Astrocyte (in vitro differentiated cells and primary cell): ENCODE results near the gene ZNF394. TPM values are rescaled to one million over a fixed set of nuclear protein-coding genes. Genes with fewer than 3 reads are reported as not detected.

Experiments
- DNase-seq: peaks from one replicate; pipeline ENCODE4 v3.0.0-alpha.2; 2010; ENCODE audit warnings: low read depth
- FAIRE-seq: peaks from 2 replicates; lab custom pipeline; 2011; peaks lifted over from hg19 to GRCh38; lab: Jason Lieb, UNC
- H2AFZ ChIP-seq: 2 replicates; pipeline ENCODE4 v1.6.0; 2012; ENCODE audit warnings: low read depth, low read length, inconsistent platforms
- H3K27ac ChIP-seq: 2 replicates; pipeline ENCODE4 v1.5.1; 2011; ENCODE audit warnings: low read depth, low read length, inconsistent platforms
- H3K27me3 ChIP-seq: 2 replicates; pipeline ENCODE4 v1.6.0; 2011; ENCODE audit warnings: low read length, inconsistent platforms; ENCODE audit not compliant: insufficient read depth
- H3K36me3 ChIP-seq: 2 replicates; pipeline ENCODE4 v1.5.1; 2011; ENCODE audit warnings: low read length, inconsistent platforms; ENCODE audit not compliant: insufficient read depth
- H3K4me1 ChIP-seq: 2 replicates; pipeline ENCODE4 v1.5.1; 2011; ENCODE audit warnings: low read length, inconsistent platforms; ENCODE audit not compliant: insufficient read depth
- H3K4me2 ChIP-seq: 2 replicates; pipeline ENCODE4 v1.6.0; 2012; ENCODE audit warnings: low read length, inconsistent platforms
- H3K4me3 ChIP-seq: 2 replicates; pipeline ENCODE4 v1.5.1; 2011; ENCODE audit warnings: low read depth, mild to moderate bottlenecking, low read length, inconsistent platforms; ENCODE audit not compliant: insufficient read depth
- H3K79me2 ChIP-seq: 2 replicates; pipeline ENCODE4 v1.6.0; 2012; ENCODE audit warnings: mild to moderate bottlenecking, low read length, inconsistent platforms; ENCODE audit not compliant: insufficient read depth
- H3K9ac ChIP-seq: 2 replicates; pipeline ENCODE4 v1.6.0; 2012; ENCODE audit warnings: mild to moderate bottlenecking, low read length, inconsistent platforms
- H3K9me3 ChIP-seq: 2 replicates; pipeline ENCODE4 v1.5.1; 2012; ENCODE audit warnings: low read depth, mild to moderate bottlenecking, low read length, inconsistent platforms; ENCODE audit not compliant: insufficient read depth
- H4K20me1 ChIP-seq: 2 replicates; pipeline ENCODE4 v1.6.0; 2012; ENCODE audit warnings: low read length, inconsistent platforms; ENCODE audit not compliant: insufficient read depth
- H3K27ac Mint-ChIP-seq: one replicate; pipeline ENCODE4 v1.8.0; 2021; ENCODE audit warnings: mild to moderate bottlenecking, mixed read lengths; ENCODE audit not compliant: unreplicated experiment
- H3K27me3 Mint-ChIP-seq: one replicate; pipeline ENCODE4 v1.8.0; 2021; ENCODE audit warnings: low read depth, mixed read lengths; ENCODE audit not compliant: unreplicated experiment
- H3K36me3 Mint-ChIP-seq: one replicate; pipeline ENCODE4 v1.8.0; 2021; ENCODE audit warnings: low read depth, mixed read lengths; ENCODE audit not compliant: unreplicated experiment
- H3K4me1 Mint-ChIP-seq: one replicate; pipeline ENCODE4 v1.8.0; 2021; ENCODE audit warnings: low read depth, mixed read lengths; ENCODE audit not compliant: unreplicated experiment
- H3K4me3 Mint-ChIP-seq: one replicate; pipeline ENCODE4 v1.8.0; 2021; ENCODE audit warnings: mild to moderate bottlenecking, moderate library complexity, mixed read lengths; ENCODE audit not compliant: unreplicated experiment
- H3K9me3 Mint-ChIP-seq: one replicate; pipeline ENCODE4 v1.8.0; 2021; ENCODE audit warnings: mild to moderate bottlenecking, mixed read lengths; ENCODE audit not compliant: unreplicated experiment
- CTCF ChIP-seq: IDR thresholded peaks from 2 replicates; pipeline ENCODE4 v1.5.1; 2011; ENCODE audit warnings: low read depth, mild to moderate bottlenecking, inconsistent platforms, low read length, moderate library complexity; ENCODE audit not compliant: insufficient read depth
- EZH2 ChIP-seq: IDR thresholded peaks from 2 replicates; pipeline ENCODE4 v1.6.1; 2012; ENCODE audit warnings: mild to moderate bottlenecking, low read length, inconsistent platforms; ENCODE audit not compliant: insufficient read depth
- total RNA-seq: library from RNA; stranded (reverse); gene quantifications from 2 replicates; pipeline ENCODE4 v1.2.1, GENCODE V29; 2021

The ZNF394 gene
- total RNA-seq, 1 donor from 2014 or later = 25.7 TPM

- peaks cover 29% of the 10 kb centered on the region for H3K36me3 Mint-ChIP-seq
- Histone ChIP-seq H3K9me3 (no peaks in the 10 kb centered on the region), H3K4me2 (no peak overlapping the region), H3K79me2 (peaks cover 28% of the 10 kb centered on the region), H3K4me1 (no peaks in the 10 kb centered on the region), H3K27ac (no peak overlapping the region), H3K4me3 (no peak overlapping the region), H3K27me3 (no peaks in the 10 kb centered on the region), H3K9ac (no peak overlapping the region), H2AFZ (no peak overlapping the region), H4K20me1 (peaks cover 33% of the 10 kb centered on the region), H3K36me3 (peaks cover 31% of the 10 kb centered on the region)
- TF ChIP-seq EZH2 (no peak), CTCF (no peak)
- no peaks in the 10 kb centered on the region for H3K9me3 Mint-ChIP-seq
- H3K4me1 Mint-ChIP-seq = peaks cover 7% of the 10 kb centered on the region
- no peak for FAIRE-seq
- no peak for DNase-seq
- no peaks in the 10 kb centered on the region for H3K27me3 Mint-ChIP-seq
- no peak overlapping the region for H3K27ac Mint-ChIP-seq
- H3K4me3 Mint-ChIP-seq = no peak overlapping the region
Measured at GRCh38 chr7:99446096-99446495, 54.0 kb downstream of the ZNF394 start.

Other genes starting within 250 kb of the ZNF394 start
- 0.11 and 0.24 TPM in 2 replicates for gene MYH16, start 227.4 kb downstream of the ZNF394 start, total RNA-seq
- gene ARPC1A, start 174.4 kb downstream of the ZNF394 start, total RNA-seq = 185 and 198 TPM in 2 replicates
- 170 and 175 TPM in 2 replicates for gene ARPC1B, start 125.6 kb downstream of the ZNF394 start, total RNA-seq
- gene PDAP1, start 91.7 kb downstream of the ZNF394 start, total RNA-seq = 106 and 111 TPM in 2 replicates
- gene BUD31, start 91.3 kb downstream of the ZNF394 start, total RNA-seq = 167 and 176 TPM in 2 replicates
- 5.8 and 7.4 TPM in 2 replicates for gene PTCD1, start 61.5 kb downstream of the ZNF394 start, total RNA-seq
- 42.8 and 46.8 TPM in 2 replicates for gene CPSF4, start 61.3 kb downstream of the ZNF394 start, total RNA-seq
- gene ATP5MF, start 34.1 kb downstream of the ZNF394 start, total RNA-seq = 307 and 329 TPM in 2 replicates
- 18.3 and 21.7 TPM in 2 replicates for gene ZNF789, start 27.4 kb downstream of the ZNF394 start, total RNA-seq
- gene ZKSCAN5, start 4.4 kb upstream of the ZNF394 start, total RNA-seq = 15.3 and 16.4 TPM in 2 replicates
- 4.7 TPM in 2 replicates for gene FAM200A, start 51.8 kb upstream of the ZNF394 start, total RNA-seq
- gene ZNF655, start 58.4 kb upstream of the ZNF394 start, total RNA-seq = 54.1 and 59.7 TPM in 2 replicates
- 0.23 and 0.43 TPM in 2 replicates for gene TMEM225B, start 98.0 kb upstream of the ZNF394 start, total RNA-seq
- gene ZSCAN25, start 116.7 kb upstream of the ZNF394 start, total RNA-seq = 13.3 and 14.6 TPM in 2 replicates
- gene CYP3A5, start 179.7 kb upstream of the ZNF394 start, total RNA-seq = 0.07 TPM in 1 of 2 replicates, not detected in the other
- gene CYP3A7, start 234.9 kb upstream of the ZNF394 start, total RNA-seq = not detected in 2 replicates